GM19395 (cell line): Measurements from ENCODE around the gene FBXO17.

ENCODE experiments used
- ATAC-seq: cut with Tn5 transposase; IDR thresholded peaks from one replicate; pipeline ENCODE4 v1.9.1; 2021; ENCODE audit warnings: mild to moderate bottlenecking, moderate library complexity; ENCODE audit not compliant: unreplicated experiment

The FBXO17 gene

DNA sequence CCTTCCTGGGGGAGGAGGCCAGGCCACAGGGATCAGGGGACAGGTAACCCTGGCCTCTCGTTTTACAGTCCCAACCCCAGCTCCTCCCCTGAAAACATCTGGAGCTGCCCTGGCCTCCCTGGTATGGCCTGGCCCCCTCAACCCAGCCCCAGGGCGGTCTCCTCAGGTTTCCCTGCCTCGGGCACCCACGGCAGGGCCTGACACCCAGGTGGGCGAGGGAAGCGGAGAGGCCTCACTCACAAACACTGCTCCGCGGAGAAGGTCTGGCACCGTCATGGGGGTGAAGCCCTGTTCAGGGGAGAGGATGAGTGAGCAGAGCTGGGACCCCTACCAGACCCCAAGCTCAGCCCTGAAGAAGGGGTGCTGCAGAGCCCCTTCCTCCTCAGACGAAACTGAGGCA is 57.0 kb downstream of the FBXO17 start:
- no peak for ATAC-seq

- ATAC-seq = no peak
These were observed 57.5 kb downstream of the FBXO17 start for GRCh38 chr19:38917921-38918491.

DNA sequence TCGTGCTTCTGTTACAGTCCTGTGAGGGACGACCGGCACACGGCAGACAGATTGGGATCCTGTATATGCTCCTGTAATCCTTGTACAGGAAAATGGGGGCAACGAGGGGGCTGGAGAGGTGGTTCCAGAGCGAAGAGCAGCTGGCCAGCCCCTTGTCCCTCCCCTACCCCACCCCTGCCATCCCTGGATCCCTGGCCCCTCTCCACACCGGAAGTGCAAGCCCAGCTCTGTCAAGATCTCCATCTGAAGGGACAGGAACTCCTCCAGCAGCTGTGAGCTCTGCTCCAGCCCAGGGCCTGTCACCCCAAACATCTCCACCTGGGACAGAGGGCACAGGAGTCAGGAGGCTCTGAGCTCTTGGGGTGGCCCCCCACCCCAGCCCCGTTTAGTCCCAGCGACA is 58.0 kb downstream of the FBXO17 start:
- no peak for ATAC-seq

- no peak for ATAC-seq
These were observed 59.9 kb downstream of the FBXO17 start for GRCh38 chr19:38915329-38916321.

DNA sequence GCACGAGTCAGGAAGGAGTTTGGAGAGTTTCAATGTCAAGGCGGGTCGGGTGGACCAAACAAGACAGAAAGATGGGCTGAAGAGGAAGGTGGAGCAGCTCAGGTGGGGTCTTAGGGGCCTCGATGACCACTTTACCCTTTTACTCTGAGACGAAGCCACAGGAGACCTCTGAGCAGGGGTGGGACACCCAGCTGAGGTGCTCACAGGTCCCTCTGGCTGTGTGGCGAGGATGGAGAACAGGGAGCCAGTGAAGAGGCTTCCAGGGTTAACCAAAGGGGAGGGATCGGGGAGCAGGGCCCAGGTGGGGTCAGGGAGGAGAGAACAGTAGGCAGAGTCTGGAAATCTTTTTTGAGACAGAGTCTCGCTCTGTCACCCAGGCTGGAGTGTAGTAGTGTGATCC is 61.6 kb downstream of the FBXO17 start:
- ATAC-seq = no peak

DNA sequence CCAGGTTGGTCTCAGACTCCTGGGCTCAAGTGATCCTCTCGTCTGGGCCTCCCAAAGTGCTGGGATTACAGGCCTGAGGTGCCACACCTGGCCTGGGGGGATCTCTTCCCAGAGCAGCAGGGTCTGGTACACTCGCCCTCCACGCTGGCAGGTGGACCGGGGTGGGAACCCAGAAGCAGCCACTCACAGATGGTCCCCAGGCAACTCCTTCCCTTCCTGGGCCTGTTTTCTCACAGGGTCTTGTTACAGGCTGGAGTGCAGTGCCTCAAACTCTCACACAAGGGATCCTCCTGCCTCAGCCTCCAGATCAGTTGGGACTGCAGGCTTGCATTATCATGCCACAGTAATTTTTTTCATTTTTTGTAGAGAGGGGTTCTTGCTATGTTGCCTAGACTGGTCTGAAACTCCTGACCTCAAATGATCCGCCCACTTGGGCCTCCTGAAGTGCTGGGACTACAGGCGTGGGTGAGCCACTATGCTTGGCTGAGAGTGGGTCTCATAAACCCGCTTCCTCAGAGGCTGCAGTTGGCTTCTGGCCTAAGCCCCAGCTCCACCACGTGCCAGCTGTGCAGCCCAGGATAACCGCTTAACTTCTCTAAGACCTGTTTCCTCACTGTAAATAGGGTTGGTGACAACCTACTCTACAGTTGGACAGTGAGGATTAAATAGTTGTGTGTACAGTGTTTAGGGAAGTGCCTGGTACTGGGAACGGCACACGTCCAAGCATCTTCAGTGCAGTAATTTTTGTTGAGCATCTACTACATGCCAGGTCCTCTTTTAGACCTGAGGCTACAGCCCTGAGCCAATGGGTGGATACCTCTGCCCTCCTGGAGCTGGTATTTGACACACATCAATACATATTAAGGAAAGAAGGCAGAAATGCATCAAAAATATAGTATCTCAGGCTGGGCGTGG is 62.7 kb downstream of the FBXO17 start:
- no peak for ATAC-seq

GRCh38 chr19:38911388-38912001 is 64.0 kb downstream of the FBXO17 start:
- ATAC-seq = no peak

DNA sequence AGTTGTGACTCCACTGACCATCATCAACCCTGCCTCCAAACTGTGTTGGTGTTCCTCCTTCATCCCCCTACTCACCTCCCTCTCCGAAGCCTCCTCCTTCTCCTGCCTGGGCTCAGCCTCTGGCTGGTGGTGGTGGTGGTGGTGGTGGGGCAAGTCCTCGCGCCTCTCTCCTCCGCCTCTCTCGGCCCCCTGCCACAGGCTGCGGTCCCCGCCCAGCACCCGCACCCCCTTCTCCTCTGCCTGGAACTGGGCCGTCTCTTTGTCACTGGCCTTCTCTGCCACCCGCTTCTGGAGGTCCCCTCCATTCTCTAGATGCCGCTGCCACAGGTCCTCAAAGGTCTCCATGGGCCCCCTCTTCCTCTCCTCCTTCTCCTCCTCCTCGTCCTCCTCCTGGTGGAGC is 65.1 kb downstream of the FBXO17 start:
- ATAC-seq = no peak

GRCh38 chr19:38908911-38909310 is 66.6 kb downstream of the FBXO17 start:
- no peak for ATAC-seq

DNA sequence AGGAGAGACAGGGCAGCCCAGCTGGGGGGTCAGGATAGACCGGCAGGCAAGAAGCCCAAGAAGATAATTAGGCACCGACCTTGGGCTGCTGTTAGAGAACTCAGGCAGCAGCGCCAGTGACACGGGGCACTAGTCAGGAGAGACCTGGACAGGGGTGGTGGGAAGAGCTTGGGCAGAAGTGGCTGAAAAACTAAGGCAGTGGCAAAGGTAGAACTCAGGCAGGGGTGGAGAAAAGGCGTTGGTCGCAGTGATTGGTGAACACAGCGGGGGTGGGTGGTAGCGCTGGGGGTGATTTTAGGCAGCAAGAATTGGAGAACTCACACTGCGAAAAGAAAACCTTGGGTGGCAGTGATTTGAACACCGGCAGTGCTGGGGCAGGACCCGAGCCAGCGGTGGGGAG is 67.9 kb downstream of the FBXO17 start:
- no peak for ATAC-seq

DNA sequence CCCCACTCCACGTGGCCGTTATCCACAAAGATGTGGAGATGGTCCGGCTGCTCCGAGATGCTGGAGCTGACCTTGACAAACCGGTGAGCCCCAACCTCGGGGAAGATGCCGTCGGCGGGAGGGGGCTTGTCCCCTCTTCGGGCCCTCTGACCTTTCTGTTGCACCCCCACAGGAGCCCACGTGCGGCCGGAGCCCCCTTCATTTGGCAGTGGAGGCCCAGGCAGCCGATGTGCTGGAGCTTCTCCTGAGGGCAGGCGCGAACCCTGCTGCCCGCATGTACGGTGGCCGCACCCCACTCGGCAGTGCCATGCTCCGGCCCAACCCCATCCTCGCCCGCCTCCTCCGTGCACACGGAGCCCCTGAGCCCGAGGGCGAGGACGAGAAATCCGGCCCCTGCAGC is 68.3 kb downstream of the FBXO17 start:
- no peak for ATAC-seq

- ATAC-seq = no peak
These were observed 69.9 kb downstream of the FBXO17 start for GRCh38 chr19:38905620-38906019.

- ATAC-seq = no peak
These were observed 70.7 kb downstream of the FBXO17 start for GRCh38 chr19:38904581-38905539.

DNA sequence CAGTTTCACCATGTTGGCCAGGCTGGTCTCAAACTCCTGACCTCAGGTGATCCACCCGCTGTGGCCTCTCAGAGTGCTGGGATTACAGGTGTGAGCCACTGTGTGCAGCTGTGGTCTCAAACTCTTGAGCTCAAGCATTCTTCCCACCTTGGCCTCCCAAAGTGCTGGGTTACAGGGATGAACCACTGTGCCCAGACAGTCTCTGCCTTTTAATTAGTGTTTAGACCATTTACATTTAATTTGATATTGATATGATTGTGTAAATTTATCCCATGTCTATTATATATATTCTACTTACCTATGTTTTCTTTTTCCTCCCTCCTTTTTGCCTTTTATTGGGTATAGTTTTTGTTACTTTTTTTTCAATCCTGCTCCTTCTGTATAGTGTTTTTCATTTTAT is 73.9 kb downstream of the FBXO17 start:
- ATAC-seq = no peak

DNA sequence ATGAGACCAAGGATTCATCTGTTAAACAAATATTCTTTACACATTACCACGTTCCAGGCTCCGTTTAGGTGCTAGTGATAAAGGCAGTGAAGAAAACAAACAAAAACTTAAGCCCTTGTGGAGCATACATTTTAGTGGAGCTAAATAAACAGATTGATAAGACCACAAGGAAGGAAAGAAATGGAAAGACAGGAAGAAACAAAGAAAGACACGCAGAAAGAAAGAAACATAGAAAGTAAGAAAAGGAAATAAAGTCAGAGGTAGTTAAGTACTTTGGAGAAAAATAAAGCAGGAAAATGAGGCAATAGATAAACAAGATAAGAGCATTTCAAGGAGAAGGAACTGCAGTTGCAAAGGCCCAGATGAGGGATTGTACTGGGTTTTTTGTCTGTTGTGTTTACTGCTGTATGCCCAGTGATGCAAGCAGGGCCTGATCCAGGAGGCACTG is 74.8 kb downstream of the FBXO17 start:
- no peak for ATAC-seq

GRCh38 chr19:38900202-38900629 is 75.3 kb downstream of the FBXO17 start:
- no peak for ATAC-seq

DNA sequence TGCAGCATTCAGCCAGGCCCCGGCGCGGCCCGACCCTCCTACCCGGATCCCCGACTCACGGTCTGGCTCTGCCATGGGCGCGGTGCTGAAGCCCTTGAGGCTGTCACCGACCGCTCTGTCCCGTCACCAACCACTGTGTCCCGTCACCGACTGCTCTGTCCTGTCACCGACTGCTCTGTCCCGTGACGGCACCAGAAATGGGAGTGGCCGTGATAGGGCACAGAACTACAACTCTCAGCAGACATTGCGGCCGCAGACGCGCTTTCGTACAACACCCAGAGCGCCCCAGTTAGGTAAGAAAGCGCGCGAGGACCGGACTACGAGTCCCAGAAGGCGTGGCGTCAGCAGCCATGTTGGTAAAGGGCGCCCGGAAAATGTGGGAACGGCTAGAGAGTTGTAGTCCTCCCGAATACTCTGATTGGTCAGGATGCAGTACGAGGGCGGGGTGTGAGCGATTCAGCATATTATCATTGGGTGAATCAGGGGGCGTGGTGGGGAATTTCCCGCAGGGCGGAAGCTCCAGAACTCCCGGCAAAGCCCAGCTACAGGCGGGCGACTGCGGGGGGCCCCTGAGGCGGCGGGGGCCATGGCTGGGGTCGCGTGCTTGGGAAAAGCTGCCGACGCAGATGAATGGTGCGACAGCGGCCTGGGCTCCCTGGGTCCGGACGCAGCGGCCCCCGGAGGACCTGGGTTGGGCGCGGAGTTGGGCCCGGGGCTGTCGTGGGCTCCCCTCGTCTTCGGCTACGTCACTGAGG is 75.9 kb downstream of the FBXO17 start, which contains the start of the genes NFKBIB and SIRT2:
TSS of gene NFKBIB (plus strand) at position 523 of the 755 bp plus-strand sequence. CDS start at position 587, 64 bp downstream.
TSS of gene SIRT2 (minus strand) at position 172 of the 755 bp plus-strand sequence. CDS start at position 75, 97 bp downstream.
- peak; percentile 91 for ATAC-seq

- no peak for ATAC-seq
These were observed 76.6 kb downstream of the FBXO17 start for GRCh38 chr19:38898788-38899446.
